ENCODE data around the gene NAGPA. TPM values are rescaled to one million over a fixed set of nuclear protein-coding genes. Genes with fewer than 3 reads are reported as not detected.
"Not testable (repeated sequence)": the region's sequence is repeated elsewhere in the genome, so short reads cannot be mapped to it uniquely, and the experiment has no call there.

NAGPA gene
- polyA plus RNA-seq, 12 donors: 2.7 to 9.0 (median 4.5) TPM; not detected in 2

DNA sequence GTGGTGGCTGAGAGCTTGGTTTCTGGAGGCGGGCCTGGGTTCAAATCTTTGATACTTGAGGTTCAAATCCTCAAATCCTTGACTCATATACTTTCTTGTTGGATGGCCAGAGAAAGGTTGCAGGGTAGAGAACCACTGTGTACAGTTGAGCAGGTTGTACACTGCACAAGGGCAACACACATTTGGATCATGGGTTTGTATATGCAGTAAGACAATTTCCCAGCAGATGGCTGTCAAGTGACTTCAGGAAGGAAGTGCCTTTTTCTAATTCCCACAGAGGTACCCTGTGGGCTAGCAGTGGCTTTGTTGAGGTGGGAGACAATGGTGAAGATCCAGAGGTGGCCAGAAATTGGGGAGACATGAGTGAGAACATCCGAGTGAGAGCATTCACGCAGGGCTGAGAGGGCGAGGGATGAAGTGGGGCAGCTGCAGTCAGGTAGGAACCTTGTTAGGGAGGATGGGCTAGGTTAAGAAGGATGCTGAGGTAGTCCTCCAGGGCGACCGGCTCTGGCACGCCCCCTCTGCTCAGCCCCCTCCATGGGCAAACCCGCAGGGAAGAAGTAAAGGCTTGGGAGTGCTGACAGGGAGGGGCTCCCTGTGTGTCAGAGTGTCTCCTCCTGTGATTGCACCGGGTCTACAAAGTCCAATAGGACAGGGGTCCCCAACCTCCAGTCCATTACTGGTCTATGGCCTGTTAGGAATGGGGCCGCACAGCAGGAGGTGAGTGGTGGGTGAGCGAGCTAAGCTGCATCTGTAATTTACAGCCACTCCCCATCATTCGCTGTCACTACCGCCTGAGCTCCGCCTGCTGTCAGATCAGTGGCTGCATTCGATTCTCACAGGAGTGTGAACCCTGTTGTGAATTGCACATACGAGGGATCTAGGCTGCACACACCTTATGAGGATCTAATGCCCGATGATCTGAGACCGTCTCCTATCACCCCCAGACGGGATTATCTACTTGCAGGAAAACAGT, 29.3 kb upstream of the NAGPA start:
- DNase-seq: no peak

DNA sequence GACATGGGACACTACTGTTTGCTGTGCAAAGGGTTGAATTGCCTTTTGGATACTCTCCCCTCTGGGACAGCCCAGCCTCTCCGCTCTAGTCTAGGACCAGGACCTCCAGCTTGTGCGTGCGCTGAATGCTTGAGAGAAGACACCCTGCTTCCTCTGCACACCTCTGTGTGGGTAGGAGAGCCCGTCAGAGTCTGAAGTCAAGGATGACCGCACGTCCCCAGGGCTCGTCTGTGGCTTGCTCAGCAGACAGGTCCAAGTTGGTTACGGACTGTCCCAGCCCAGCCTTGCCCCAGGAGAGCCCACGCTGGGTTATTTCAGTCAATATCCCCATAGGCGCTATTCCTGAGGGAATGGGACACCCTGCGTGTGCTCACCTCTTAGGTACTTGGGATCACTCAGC, 28.3 kb upstream of the NAGPA start:
- DNase-seq: no peak

- DNase-seq: no peak
Measured at GRCh38 chr16:5060073-5060641, 26.4 kb upstream of the NAGPA start.

DNA sequence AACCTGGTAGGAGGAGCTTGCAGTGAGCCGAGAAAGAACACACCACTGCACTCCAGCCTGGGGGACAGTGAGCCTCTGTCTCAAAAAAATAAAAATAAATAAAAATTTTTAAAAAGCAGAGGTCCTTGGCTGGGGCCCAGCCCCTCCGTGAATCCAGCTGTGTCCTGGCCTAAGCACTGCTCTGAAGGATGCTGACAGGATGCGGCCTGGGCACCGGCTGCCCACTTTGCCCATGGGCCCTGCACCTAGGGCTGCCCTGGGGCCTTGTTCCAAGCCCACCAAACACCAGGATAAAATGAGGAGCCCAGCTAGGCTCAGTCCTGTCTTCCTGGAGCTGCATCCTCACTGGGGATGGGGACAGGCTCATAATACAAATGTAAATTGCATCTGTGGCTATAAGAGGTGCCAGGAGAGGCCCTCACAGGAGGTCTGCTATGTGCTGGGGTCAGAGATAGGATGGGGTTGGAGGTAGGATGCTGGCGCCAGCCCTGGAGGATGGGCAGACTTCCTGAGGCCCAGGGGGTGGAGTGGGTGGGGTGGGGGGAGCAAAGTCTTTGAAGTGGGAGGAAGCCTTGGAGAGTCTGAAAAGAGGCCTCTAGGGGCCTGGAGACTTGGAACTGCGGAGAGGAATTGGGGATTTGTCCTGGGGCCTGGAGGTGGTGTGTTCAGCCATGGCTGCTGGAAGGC, 25.8 kb upstream of the NAGPA start:
- DNase-seq: no peak

DNA sequence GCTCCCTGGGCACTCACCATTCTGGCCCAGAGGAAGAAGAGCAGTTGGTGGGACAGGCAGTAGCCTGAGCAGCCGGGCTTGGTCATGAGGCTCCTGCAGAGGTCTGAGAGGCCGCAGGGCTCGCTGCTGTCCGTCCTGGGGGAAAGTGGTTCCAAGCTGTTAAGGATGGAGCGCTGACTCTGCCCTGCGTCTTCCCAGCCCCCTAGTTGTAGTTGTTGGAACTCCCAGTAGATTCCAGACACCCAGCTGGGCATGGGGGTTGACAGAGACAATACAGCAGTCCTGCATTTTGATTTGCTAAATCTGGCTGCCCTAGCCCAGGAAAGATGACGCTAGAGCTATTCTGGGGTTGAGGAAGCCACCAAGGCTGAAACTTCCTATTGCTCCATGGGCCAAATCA, 24.7 kb upstream of the NAGPA start:
- DNase-seq: no peak

DNA sequence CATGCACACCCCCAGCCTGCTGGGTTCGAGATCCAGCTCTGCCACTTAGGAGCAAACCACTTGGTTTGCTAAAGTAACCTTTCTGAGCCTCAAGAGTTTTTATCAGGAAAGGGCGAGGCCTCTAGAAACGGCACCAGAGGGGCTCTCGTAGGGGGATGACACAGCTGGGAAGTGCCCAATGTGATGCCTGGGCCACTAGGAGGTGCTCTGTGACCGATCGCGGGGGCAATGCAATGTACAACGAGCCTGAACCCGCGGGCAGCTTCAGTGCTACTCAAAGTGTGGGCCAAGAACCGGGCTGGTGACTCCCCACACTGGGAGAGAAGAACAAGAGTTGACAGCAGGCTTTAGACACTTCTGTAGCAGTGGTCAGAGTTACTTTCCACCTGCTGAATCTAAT, 22.6 kb upstream of the NAGPA start:
- no peak for DNase-seq

DNA sequence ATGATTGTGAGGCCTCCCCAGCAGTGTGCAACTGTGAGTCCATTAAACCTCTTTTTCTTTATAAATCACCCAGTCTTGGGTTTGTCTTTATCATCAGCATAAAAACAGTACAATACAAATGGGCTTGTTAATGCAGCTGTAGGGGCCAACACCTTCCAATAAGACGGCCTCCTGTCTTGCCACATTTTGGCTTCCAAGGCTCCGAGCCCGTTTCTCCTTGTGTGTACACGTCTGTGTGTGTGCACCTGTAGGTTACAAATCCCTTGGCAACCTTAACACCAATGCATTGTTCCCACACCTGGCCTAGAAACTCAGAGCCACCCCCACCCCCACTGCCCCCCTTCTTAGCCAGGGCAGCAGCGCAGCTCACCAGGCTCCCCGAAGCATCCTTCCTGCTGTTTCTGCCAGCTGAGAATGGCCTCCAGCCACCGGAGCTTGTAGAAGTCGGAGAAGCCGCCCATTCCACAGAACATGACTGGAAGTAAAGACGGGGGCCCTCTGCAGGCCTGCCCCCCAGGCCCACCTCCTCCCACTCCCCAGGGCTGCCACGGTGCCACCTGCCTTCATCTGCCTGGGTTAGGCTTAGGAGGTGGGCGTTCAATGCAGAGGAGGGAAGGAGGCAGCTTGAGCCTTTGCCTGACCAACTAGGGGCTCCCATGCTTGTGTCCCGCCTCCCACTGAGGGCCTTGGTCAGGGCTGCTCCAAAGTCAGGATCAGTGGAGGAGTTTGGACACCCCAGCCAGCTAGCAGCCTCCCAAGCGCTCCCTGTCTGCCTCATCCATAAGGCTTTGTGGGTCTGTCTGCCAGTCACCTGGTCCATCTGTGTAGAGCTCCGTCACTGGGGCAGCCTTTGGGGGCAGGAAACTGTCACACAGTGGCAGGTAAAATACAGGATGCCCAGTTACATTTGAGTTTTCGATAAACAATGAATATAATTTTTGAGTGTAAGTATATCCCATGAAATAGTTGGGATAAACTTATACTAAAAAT, 21.4 kb upstream of the NAGPA start:
- no peak for DNase-seq

GRCh38 chr16:5046914-5047313, 13.2 kb upstream of the NAGPA start:
- DNase-seq: no peak

GRCh38 chr16:5045499-5046115, 11.9 kb upstream of the NAGPA start:
- DNase-seq: no peak

DNA sequence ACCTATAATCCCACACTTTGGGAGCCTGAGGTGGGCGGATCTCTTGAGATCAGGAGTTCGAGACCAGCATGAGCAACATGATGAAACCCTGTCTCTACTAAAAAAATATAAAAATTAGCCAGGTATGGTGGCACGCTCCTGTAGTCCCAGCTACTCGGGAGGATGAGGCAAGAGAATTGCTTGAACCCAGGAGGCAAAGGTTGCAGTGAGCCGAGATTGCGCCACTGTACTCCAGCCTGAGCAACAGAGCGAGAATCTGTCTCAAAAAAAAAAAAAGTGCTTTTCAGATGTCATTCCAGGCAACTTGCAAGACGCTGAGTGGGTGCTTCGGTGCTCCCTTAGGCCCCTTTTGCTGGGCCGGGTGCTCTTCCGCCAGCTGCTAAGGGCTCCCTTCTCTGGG, 10.8 kb upstream of the NAGPA start:
- DNase-seq: not testable (repeated sequence)

DNA sequence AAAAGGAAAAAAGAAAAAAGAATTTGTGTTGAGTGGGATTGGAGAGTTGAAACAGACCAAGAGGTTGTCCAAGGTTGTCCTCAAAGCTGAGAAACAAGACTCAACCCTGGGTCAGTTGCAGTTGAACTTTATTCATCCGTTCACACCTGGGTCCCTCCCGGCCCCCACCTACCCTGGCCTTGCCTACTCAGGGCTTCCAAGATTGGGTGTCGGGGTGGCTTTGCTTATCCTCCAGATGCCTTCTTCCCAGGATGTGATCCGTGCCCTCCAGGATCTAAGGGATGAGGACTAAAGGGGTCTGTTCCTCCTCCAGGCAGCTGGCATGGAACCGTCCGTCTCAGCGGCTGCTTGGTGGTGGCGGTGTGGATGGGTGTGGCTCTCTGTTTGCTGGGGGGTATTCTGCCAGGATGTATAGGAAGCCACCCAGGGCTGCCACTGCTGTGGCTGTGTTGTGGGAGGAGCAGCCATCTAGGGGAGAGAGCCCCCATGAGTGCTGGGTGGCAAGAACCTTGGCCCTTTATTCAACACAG, 10.3 kb upstream of the NAGPA start:
- DNase-seq: no peak

DNA sequence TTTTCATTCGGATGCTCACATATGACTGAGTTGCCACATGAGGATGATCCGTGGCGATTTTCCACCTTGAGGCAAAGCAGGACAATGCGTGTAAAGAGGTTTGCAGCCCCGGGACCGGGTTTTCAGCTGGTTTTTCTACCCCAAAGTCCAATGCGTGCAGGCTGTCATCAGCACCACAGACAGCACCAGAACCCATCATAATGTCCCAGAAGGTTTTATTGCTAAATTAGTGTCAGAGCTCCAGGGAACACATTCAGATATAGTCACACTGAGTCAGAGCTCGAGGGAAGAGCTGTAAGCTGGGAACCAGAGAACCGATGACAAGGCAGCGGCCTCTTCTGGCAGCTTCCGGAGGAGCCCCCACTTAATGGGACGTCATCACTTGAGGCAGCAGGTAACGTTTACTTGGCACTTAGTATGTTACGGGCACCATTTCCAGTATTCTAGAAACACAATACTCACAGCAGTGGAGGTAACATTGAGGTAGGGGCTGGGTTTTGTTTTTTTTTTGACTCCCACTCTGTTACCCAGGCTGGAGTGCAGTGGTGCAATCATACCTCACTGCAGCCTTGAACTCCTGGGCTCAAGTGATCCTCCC, 8.9 kb upstream of the NAGPA start:
- DNase-seq: no peak

- no peak for DNase-seq
Measured at GRCh38 chr16:5041600-5042133, 7.9 kb upstream of the NAGPA start.

DNA sequence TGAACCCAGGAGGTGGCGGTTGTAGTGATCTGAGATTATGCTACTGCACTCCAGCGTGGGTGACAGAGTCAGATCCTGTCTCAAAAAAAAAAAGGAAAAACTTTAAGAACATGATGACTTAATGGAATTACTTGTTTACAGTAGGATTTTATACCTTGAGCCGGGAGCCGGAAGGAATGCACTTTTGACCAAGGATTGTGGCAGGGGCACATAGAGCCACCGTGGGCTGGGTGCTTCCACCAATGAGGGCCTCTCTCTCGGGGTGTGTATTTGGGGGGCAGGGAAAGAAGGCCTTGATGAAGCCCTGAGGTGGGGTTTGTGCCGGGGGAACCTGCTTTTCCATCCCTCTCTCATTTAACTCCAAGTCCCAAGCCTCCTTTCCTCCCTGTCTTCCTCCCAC, 6.7 kb upstream of the NAGPA start:
- no peak for DNase-seq

GRCh38 chr16:5036228-5037156, 2.8 kb upstream of the NAGPA start:
- DNase-seq: no peak

DNA sequence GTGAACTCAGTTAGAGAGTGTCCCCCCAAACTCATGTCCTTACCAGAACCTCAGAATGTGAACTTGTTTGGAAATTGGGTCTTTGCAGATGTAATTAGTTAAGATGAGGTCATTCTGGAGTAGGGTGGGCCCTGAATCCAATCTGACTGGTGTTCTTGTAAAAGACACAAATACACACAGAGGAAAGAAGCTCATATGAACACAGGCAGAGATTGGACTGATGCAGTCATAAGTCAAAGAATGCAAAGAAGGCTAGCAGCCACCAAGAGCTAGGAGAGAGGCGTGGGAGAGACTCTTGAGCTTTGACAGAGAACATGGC, 2.1 kb upstream of the NAGPA start:
- DNase-seq: no peak

GRCh38 chr16:5034167-5034523, 410 bp upstream of the NAGPA start:
- DNase-seq: no peak

DNA sequence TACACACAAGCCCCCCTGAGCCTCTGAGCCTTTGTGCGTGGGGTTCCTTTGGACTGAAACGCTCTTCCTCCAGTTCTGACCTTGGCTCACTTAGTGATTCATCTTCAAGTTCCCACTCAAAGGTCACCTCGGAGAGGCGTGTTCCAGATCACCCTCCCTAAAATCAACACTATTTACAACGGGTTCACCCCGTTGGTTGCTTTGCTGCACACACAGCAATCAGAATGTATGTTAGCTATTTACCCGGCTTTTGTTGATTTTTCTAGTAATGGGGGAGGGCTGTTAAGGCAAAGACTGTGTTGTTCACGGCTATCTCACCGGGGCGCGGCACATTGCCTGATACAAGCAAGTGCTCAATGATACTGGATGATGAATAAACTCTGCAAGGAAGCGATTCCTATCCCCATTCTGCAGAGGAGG, 977 bp downstream of the NAGPA start:
- DNase-seq: no peak

DNA sequence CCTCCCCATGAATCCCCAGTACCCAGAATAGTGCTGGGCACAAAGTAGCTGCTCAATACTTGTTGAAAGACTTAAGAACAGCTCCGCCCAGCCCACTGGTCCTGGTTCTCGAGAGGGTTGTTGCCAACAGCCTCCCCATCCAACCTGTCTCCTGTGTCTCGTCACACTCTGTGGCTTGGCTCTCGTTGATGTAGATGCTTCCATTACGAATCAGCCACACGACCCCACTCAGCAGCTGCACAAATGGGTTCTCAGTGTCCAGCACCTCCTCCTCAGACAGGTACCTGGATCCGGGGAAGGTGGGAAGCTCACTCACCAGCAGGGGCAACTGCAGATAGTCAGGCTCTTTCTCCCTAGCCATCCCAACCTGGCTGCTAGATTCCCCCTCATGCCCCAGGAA, 2.1 kb downstream of the NAGPA start:
- no peak for DNase-seq
